HG02759 (cell line): ENCODE results near the gene LPIN1.

Source experiments
- ATAC-seq: cut with Tn5 transposase; IDR thresholded peaks from one replicate; pipeline ENCODE4 v1.9.1; 2021; ENCODE audit warnings: mild to moderate bottlenecking, moderate library complexity; ENCODE audit not compliant: unreplicated experiment

The LPIN1 gene

GRCh38 chr2:11746376-11746806 lies at the start of gene LPIN1:
TSS of gene LPIN1 (plus strand) at chr2:11746632. CDS start at chr2:11765542, 18,910 bp downstream.
- peak; percentile 57 for ATAC-seq

- ATAC-seq, result no peak
These were observed 49.7 kb upstream of the LPIN1 start for GRCh38 chr2:11696736-11697102.

- no peak for ATAC-seq
These were observed 49.1 kb upstream of the LPIN1 start for GRCh38 chr2:11697103-11697871.

- no peak for ATAC-seq
These were observed 48.2 kb upstream of the LPIN1 start for GRCh38 chr2:11698009-11698922.

GRCh38 chr2:11699686-11700670 lies 46.5 kb upstream of the LPIN1 start:
- ATAC-seq, result no peak

GRCh38 chr2:11701206-11701605 lies 45.2 kb upstream of the LPIN1 start:
- no peak for ATAC-seq

GRCh38 chr2:11701751-11702301 lies 44.6 kb upstream of the LPIN1 start:
- no peak for ATAC-seq

- ATAC-seq, result no peak
These were observed 43.5 kb upstream of the LPIN1 start for GRCh38 chr2:11702946-11703345.

- ATAC-seq, result no peak
These were observed 42.7 kb upstream of the LPIN1 start for GRCh38 chr2:11703700-11704099.

GRCh38 chr2:11705063-11705462 lies 41.4 kb upstream of the LPIN1 start:
- ATAC-seq, result no peak

GRCh38 chr2:11705711-11706110 lies 40.7 kb upstream of the LPIN1 start:
- no peak for ATAC-seq

GRCh38 chr2:11708106-11708505 lies 38.3 kb upstream of the LPIN1 start:
- no peak for ATAC-seq

GRCh38 chr2:11709293-11709692 lies 37.1 kb upstream of the LPIN1 start:
- no peak for ATAC-seq

- no peak for ATAC-seq
These were observed 36.2 kb upstream of the LPIN1 start for GRCh38 chr2:11710210-11710609.

- no peak for ATAC-seq
These were observed 35.6 kb upstream of the LPIN1 start for GRCh38 chr2:11710632-11711353.

- ATAC-seq, result no peak
These were observed 35.1 kb upstream of the LPIN1 start for GRCh38 chr2:11711354-11711716.

GRCh38 chr2:11711751-11712150 lies 34.7 kb upstream of the LPIN1 start:
- no peak for ATAC-seq

- ATAC-seq, result no peak
These were observed 33.6 kb upstream of the LPIN1 start for GRCh38 chr2:11712866-11713265.

GRCh38 chr2:11713815-11714214 lies 32.6 kb upstream of the LPIN1 start:
- no peak for ATAC-seq
